Chondrocyte (in vitro differentiated cells): Measurements from ENCODE around the gene PLRG1. TPM values are rescaled to one million over a fixed set of nuclear protein-coding genes. Genes with fewer than 3 reads are reported as not detected.

Source experiments
- DNase-seq: peaks from one replicate; pipeline ENCODE4 v3.0.0; 2021; ENCODE audit warnings: mixed read lengths, low spot score
- H3K27ac Mint-ChIP-seq: one replicate; pipeline ENCODE4 v1.8.0; 2021; ENCODE audit warnings: mild to moderate bottlenecking, moderate library complexity, mixed read lengths; ENCODE audit not compliant: unreplicated experiment
- H3K27me3 Mint-ChIP-seq: 2 replicates; pipeline ENCODE4 v1.8.0; 2021; ENCODE audit warnings: low read depth, mixed read lengths
- H3K36me3 Mint-ChIP-seq: 2 replicates; pipeline ENCODE4 v1.8.0; 2021; ENCODE audit warnings: low read depth, mixed read lengths
- H3K4me1 Mint-ChIP-seq: 2 replicates; pipeline ENCODE4 v1.8.0; 2021; ENCODE audit warnings: low read depth, mild to moderate bottlenecking, mixed read lengths
- H3K4me3 Mint-ChIP-seq: one replicate; pipeline ENCODE4 v1.8.0; 2021; ENCODE audit warnings: mild to moderate bottlenecking, moderate library complexity, mixed read lengths; ENCODE audit not compliant: unreplicated experiment
- H3K9me3 Mint-ChIP-seq: 2 replicates; pipeline ENCODE4 v1.8.0; 2021; ENCODE audit warnings: low read depth, mixed read lengths
- CTCF ChIP-seq: fragments of 200-600 bp; sonication (generic); IDR thresholded peaks from 2 replicates; pipeline ENCODE4 v1.5.0; 2021; ENCODE audit warnings: antibody characterized with exemption, mild to moderate bottlenecking, moderate library complexity
- total RNA-seq: library from RNA; stranded (reverse); gene quantifications from 3 replicates; pipeline ENCODE4 v1.2.1, GENCODE V29; 2021

PLRG1 gene
- total RNA-seq, 1 donor from 2014 or later, result 70.3 TPM

- peaks cover 3% of the 10 kb centered on the region for H3K4me1 Mint-ChIP-seq
- peaks cover 18% of the 10 kb centered on the region for H3K27me3 Mint-ChIP-seq
- no peak overlapping the region for H3K27ac Mint-ChIP-seq
- no peak for DNase-seq
- no peaks in the 10 kb centered on the region for H3K36me3 Mint-ChIP-seq
- H3K9me3 Mint-ChIP-seq, result no peaks in the 10 kb centered on the region
- TF ChIP-seq CTCF, result no peak
- H3K4me3 Mint-ChIP-seq, result no peak overlapping the region
Measured at GRCh38 chr4:154564311-154564710, 14.1 kb upstream of the PLRG1 start.

- Mint-ChIP-seq H3K4me1 (peaks cover 3% of the 10 kb centered on the region), H3K27ac (no peak within 1 kb of the TSS), H3K36me3 (no peaks in the 10 kb centered on the region), H3K9me3 (no peaks in the 10 kb centered on the region), H3K4me3 (no peak within 1 kb of the TSS), H3K27me3 (peaks cover 20% of the 10 kb centered on the region)
- DNase-seq, result no peak
- no peak for TF ChIP-seq CTCF
Measured at GRCh38 chr4:154562697-154563254, 12.6 kb upstream of the PLRG1 start, which contains the start of gene FGB. Gene FGB, plus strand, starts transcription at chr4:154563011. Its CDS starts 8 bp downstream, at chr4:154563019.

- Mint-ChIP-seq H3K4me3 (no peak overlapping the region), H3K27me3 (peaks cover 28% of the 10 kb centered on the region), H3K9me3 (no peaks in the 10 kb centered on the region), H3K4me1 (peaks cover 3% of the 10 kb centered on the region), H3K36me3 (no peaks in the 10 kb centered on the region), H3K27ac (no peak overlapping the region)
- no peak for DNase-seq
- no peak for TF ChIP-seq CTCF
Measured at GRCh38 chr4:154560824-154561231, 10.6 kb upstream of the PLRG1 start.

GRCh38 chr4:154560419-154560801, 10.2 kb upstream of the PLRG1 start:
- Mint-ChIP-seq H3K9me3 (no peaks in the 10 kb centered on the region), H3K4me1 (peaks cover 3% of the 10 kb centered on the region), H3K4me3 (no peak overlapping the region), H3K27ac (no peak overlapping the region), H3K27me3 (peaks cover 28% of the 10 kb centered on the region), H3K36me3 (no peaks in the 10 kb centered on the region)
- no peak for TF ChIP-seq CTCF
- DNase-seq, result no peak

GRCh38 chr4:154559494-154560418, 9.6 kb upstream of the PLRG1 start:
- no peak overlapping the region for H3K27ac Mint-ChIP-seq

More at GRCh38 chr4:154559494-154560418, 9.6 kb upstream of the PLRG1 start:
- H3K36me3 Mint-ChIP-seq, result no peaks in the 10 kb centered on the region
- H3K27me3 Mint-ChIP-seq, result peaks cover 28% of the 10 kb centered on the region
- no peak for DNase-seq
- TF ChIP-seq CTCF, result peak; percentile 81
- no peaks in the 10 kb centered on the region for H3K9me3 Mint-ChIP-seq
- no peak overlapping the region for H3K4me3 Mint-ChIP-seq
- peaks cover 3% of the 10 kb centered on the region for H3K4me1 Mint-ChIP-seq
